ENCODE data around the gene CAMTA2.

- no peak for TF ChIP-seq CTCF (conservative IDR thresholded peaks at IDR 0.05; ENCODE audit: low read length)
- TF ChIP-seq EZH2phosphoT487 (IDR thresholded peaks at IDR 0.05; ENCODE audit: borderline replicate concordance, low read depth, low read length): no peak
These were observed 49.4 kb downstream of the CAMTA2 start for GRCh38 chr17:4938069-4938491.
